BE2C (cell line): ENCODE results near the gene HLA-DPB1.

Experiments used
- DNase-seq: peaks from one replicate; pipeline ENCODE4 v3.0.0-alpha.2; 2020
- H3K27me3 ChIP-seq: fragments of 250-450 bp; sonication (Bioruptor Pico); 2 replicates; pipeline ENCODE4 v1.5.1; 2020; ENCODE audit warnings: mild to moderate bottlenecking
- H3K36me3 ChIP-seq: fragments of 250-450 bp; sonication (Bioruptor Pico); 2 replicates; pipeline ENCODE4 v1.5.1; 2020; ENCODE audit warnings: mild to moderate bottlenecking
- H3K4me1 ChIP-seq: fragments of 250-450 bp; sonication (Bioruptor Pico); 2 replicates; pipeline ENCODE4 v1.5.1; 2020
- H3K4me3 ChIP-seq: 2 replicates; pipeline ENCODE4 v1.5.1; 2011; ENCODE audit warnings: low read depth, low read length
- H3K9me3 ChIP-seq: fragments of 250-450 bp; sonication (Bioruptor Pico); 2 replicates; pipeline ENCODE4 v1.5.1; 2020
- TF ChIP-seq, protein P1 (sequence below): IDR thresholded peaks from 2 replicates; pipeline ENCODE4 v1.5.1; 2012; ENCODE audit warnings: mild to moderate bottlenecking, low read depth, low read length

HLA-DPB1 gene

DNA sequence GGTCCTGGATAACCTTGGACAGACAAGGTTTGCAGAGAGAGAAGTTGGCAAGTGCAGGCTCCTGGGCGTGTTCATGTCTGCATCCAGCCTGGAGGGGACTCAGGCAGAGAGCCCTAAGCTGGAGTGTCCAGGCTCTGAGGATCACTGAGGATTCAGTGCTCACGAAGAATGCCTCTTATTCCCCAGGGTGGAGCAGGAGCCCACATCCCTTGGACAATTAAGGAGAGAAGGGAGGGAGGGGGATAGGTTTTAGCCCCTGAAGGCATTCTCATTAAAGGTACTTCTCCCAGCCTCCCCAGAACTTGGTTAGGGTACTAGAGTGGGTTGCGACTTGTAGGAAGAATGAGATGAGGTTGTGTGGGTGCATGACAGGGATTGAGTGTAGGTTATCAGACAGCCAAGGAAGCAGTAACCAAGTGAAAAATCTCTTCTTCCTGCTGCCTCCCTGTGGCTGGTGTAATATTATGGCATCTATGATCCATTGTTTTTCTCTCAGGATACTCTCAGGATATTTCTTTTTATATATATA is 680 bp downstream of the HLA-DPB1 start:
- Histone ChIP-seq H3K9me3 (no peaks in the 10 kb centered on the region), H3K4me1 (no peaks in the 10 kb centered on the region), H3K4me3 (no peak overlapping the region), H3K27me3 (peaks cover 53% of the 10 kb centered on the region), H3K36me3 (no peaks in the 10 kb centered on the region)
- no peak for DNase-seq
- TF ChIP-seq, protein P1, sequence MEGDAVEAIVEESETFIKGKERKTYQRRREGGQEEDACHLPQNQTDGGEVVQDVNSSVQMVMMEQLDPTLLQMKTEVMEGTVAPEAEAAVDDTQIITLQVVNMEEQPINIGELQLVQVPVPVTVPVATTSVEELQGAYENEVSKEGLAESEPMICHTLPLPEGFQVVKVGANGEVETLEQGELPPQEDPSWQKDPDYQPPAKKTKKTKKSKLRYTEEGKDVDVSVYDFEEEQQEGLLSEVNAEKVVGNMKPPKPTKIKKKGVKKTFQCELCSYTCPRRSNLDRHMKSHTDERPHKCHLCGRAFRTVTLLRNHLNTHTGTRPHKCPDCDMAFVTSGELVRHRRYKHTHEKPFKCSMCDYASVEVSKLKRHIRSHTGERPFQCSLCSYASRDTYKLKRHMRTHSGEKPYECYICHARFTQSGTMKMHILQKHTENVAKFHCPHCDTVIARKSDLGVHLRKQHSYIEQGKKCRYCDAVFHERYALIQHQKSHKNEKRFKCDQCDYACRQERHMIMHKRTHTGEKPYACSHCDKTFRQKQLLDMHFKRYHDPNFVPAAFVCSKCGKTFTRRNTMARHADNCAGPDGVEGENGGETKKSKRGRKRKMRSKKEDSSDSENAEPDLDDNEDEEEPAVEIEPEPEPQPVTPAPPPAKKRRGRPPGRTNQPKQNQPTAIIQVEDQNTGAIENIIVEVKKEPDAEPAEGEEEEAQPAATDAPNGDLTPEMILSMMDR: no peak

GRCh38 chr6:33077908-33078307 is 2.1 kb downstream of the HLA-DPB1 start:
- no peaks in the 10 kb centered on the region for H3K4me1 ChIP-seq
- peaks cover 46% of the 10 kb centered on the region for H3K27me3 ChIP-seq
- no peak for DNase-seq
- H3K36me3 ChIP-seq: no peaks in the 10 kb centered on the region
- TF ChIP-seq, protein P1: no peak
- H3K9me3 ChIP-seq: no peaks in the 10 kb centered on the region
- no peak overlapping the region for H3K4me3 ChIP-seq

GRCh38 chr6:33078442-33078841 is 2.7 kb downstream of the HLA-DPB1 start:
- DNase-seq: no peak
- Histone ChIP-seq H3K4me1 (no peaks in the 10 kb centered on the region), H3K27me3 (peaks cover 41% of the 10 kb centered on the region), H3K36me3 (no peaks in the 10 kb centered on the region), H3K9me3 (no peaks in the 10 kb centered on the region), H3K4me3 (no peak overlapping the region)
- TF ChIP-seq, protein P1: no peak

DNA sequence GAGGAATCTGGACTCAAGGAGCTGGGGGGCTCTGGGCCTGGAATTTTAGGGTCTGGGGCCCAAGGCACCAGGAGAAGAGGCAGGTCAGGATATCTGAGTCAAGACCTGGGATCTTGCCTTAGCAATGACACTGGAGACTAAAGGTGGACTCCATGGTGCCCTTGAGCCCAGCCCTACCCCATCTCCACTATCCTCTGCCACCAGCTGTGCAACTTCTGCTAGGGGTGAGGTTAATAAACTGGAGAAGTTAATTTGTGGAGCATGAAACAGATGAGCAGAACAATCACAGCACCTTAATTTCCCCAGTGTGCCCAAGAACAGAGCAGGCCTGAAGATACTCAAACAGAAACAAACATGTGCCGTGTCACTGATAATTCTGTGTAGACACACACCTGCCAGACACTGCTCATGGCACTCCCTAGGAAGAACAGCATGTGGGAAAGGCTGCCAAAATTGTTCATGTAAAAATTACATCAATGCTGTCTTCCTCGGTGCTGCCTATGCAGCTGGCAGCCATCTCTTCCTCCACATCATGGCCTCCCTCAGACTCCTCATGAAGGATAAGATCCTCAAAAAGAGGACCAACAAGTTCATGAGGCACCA is 3.2 kb downstream of the HLA-DPB1 start:
- Histone ChIP-seq H3K36me3 (no peaks in the 10 kb centered on the region), H3K4me3 (no peak overlapping the region), H3K9me3 (no peaks in the 10 kb centered on the region), H3K27me3 (peaks cover 39% of the 10 kb centered on the region), H3K4me1 (no peaks in the 10 kb centered on the region)
- no peak for DNase-seq
- TF ChIP-seq, protein P1: no peak

GRCh38 chr6:33079580-33079979 is 3.8 kb downstream of the HLA-DPB1 start:
- no peak for DNase-seq
- TF ChIP-seq, protein P1: no peak
- H3K36me3 ChIP-seq: no peaks in the 10 kb centered on the region
- H3K9me3 ChIP-seq: no peaks in the 10 kb centered on the region
- peaks cover 39% of the 10 kb centered on the region for H3K27me3 ChIP-seq
- no peaks in the 10 kb centered on the region for H3K4me1 ChIP-seq
- H3K4me3 ChIP-seq: no peak overlapping the region

GRCh38 chr6:33080127-33081089 is 4.6 kb downstream of the HLA-DPB1 start:
- no peaks in the 10 kb centered on the region for H3K36me3 ChIP-seq
- TF ChIP-seq, protein P1: no peak
- no peaks in the 10 kb centered on the region for H3K4me1 ChIP-seq
- peaks cover 41% of the 10 kb centered on the region for H3K27me3 ChIP-seq
- H3K4me3 ChIP-seq: peak overlapping the region; percentile 16
- DNase-seq: no peak
- H3K9me3 ChIP-seq: no peaks in the 10 kb centered on the region
